HEK293T (cell line): ENCODE results near the gene OLA1.

ENCODE experiments used
- CTCF ChIA-PET: fragments of 350-600 bp; formaldehyde crosslinking; extraction: SDS; loops from one replicate; lab custom pipeline; 2021; ENCODE audit warnings: antibody characterized with exemption, inconsistent platforms; lab: Yijun Ruan, JAX
- POLR2A ChIA-PET: fragments of 350-600 bp; formaldehyde crosslinking; extraction: SDS; loops from one replicate; lab custom pipeline; 2020; ENCODE audit warnings: antibody characterized with exemption, inconsistent platforms; lab: Yijun Ruan, JAX
- DNase-seq: peaks from one replicate; pipeline ENCODE4 v3.0.0; 2012; ENCODE audit warnings: mixed read lengths; ENCODE audit errors: extremely low spot score
- ARNT ChIP-seq: fragments of 450-650 bp; IDR thresholded peaks from 2 replicates; pipeline ENCODE4 v1.6.1; 2017; ENCODE audit warnings: mild to moderate bottlenecking
- BHLHE40 ChIP-seq: fragments of 450-650 bp; IDR thresholded peaks from 2 replicates; pipeline ENCODE4 v1.6.1; 2016; ENCODE audit warnings: mild to moderate bottlenecking, moderate library complexity, borderline replicate concordance
- CTBP1 ChIP-seq: fragments of 450-650 bp; IDR thresholded peaks from 2 replicates; pipeline ENCODE4 v1.6.1; 2016; ENCODE audit warnings: borderline replicate concordance
- ELF4 ChIP-seq: fragments of 450-650 bp; IDR thresholded peaks from 2 replicates; pipeline ENCODE4 v1.6.1; 2017; ENCODE audit warnings: antibody characterized with exemption
- FOXA1 ChIP-seq: fragments of 450-650 bp; IDR thresholded peaks from 2 replicates; pipeline ENCODE4 v1.6.1; 2016; ENCODE audit warnings: mild to moderate bottlenecking
- FOXK2 ChIP-seq: fragments of 450-650 bp; IDR thresholded peaks from 2 replicates; pipeline ENCODE4 v1.6.1; 2016; ENCODE audit warnings: mild to moderate bottlenecking
- FOXM1 ChIP-seq: fragments of 450-650 bp; IDR thresholded peaks from 2 replicates; pipeline ENCODE4 v1.6.1; 2017; ENCODE audit warnings: mild to moderate bottlenecking, borderline replicate concordance
- HDGF ChIP-seq: fragments of 450-650 bp; IDR thresholded peaks from 2 replicates; pipeline ENCODE4 v1.6.1; 2017; ENCODE audit warnings: antibody characterized with exemption, borderline replicate concordance
- L3MBTL2 ChIP-seq: fragments of 450-650 bp; conservative IDR thresholded peaks from 2 replicates; pipeline ENCODE4 v1.6.1; 2016; ENCODE audit warnings: mild to moderate bottlenecking
- LEF1 ChIP-seq: fragments of 450-650 bp; IDR thresholded peaks from 2 replicates; pipeline ENCODE4 v1.6.1; 2017; ENCODE audit warnings: mild to moderate bottlenecking, borderline replicate concordance
- NFRKB ChIP-seq: fragments of 450-650 bp; IDR thresholded peaks from 2 replicates; pipeline ENCODE4 v1.6.1; 2016; ENCODE audit warnings: mild to moderate bottlenecking, moderate library complexity
- SP1 ChIP-seq: fragments of 450-650 bp; IDR thresholded peaks from 2 replicates; pipeline ENCODE4 v1.6.1; 2017
- SUZ12 ChIP-seq: fragments of 450-650 bp; IDR thresholded peaks from 2 replicates; pipeline ENCODE4 v1.6.1; 2016; ENCODE audit warnings: mild to moderate bottlenecking
- TARDBP ChIP-seq: fragments of 450-650 bp; IDR thresholded peaks from 2 replicates; pipeline ENCODE4 v1.6.1; 2016
- ZNF384 ChIP-seq: fragments of 450-650 bp; IDR thresholded peaks from 2 replicates; pipeline ENCODE4 v1.6.1; 2016
- TF ChIP-seq, protein P1 (sequence below): fragments of 450-650 bp; IDR thresholded peaks from 2 replicates; pipeline ENCODE4 v1.6.1; 2016

OLA1 gene

DNA sequence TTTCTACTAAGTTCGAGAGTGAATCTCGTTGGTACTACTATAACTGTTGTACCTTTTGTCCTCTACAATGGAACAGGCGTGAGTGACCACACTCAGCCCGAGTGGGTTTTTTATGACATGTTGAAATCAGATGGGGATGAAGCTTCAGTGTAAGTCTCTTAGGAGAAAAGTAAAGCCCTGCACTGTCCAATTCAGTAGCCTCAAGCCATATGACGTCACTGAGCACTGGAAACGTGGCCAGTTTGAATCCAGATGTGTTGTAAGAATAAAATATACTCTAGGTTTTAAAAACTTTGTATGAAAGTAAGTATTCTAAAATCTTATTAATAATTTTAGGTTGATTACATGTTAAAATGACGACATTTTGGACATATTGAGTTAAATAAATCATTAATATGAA, 181.5 kb downstream of the OLA1 start:
- CTCF ChIA-PET: no interaction called here
- no peak for DNase-seq
- no peak for TF ChIP-seq SP1
- TF ChIP-seq FOXK2: no peak
- no peak for TF ChIP-seq TARDBP
- no peak for TF ChIP-seq ARNT
- no peak for TF ChIP-seq LEF1
- TF ChIP-seq FOXA1: no peak
- TF ChIP-seq, protein P1, sequence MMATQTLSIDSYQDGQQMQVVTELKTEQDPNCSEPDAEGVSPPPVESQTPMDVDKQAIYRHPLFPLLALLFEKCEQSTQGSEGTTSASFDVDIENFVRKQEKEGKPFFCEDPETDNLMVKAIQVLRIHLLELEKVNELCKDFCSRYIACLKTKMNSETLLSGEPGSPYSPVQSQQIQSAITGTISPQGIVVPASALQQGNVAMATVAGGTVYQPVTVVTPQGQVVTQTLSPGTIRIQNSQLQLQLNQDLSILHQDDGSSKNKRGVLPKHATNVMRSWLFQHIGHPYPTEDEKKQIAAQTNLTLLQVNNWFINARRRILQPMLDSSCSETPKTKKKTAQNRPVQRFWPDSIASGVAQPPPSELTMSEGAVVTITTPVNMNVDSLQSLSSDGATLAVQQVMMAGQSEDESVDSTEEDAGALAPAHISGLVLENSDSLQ: no peak
- TF ChIP-seq L3MBTL2: no peak
- no peak for TF ChIP-seq CTBP1
- TF ChIP-seq BHLHE40: no peak
- TF ChIP-seq ZNF384: no peak
- TF ChIP-seq FOXM1: no peak
- TF ChIP-seq ELF4: no peak
- no peak for TF ChIP-seq SUZ12
- no peak for TF ChIP-seq NFRKB
- TF ChIP-seq HDGF: no peak
- POLR2A ChIA-PET: no interaction called here

DNA sequence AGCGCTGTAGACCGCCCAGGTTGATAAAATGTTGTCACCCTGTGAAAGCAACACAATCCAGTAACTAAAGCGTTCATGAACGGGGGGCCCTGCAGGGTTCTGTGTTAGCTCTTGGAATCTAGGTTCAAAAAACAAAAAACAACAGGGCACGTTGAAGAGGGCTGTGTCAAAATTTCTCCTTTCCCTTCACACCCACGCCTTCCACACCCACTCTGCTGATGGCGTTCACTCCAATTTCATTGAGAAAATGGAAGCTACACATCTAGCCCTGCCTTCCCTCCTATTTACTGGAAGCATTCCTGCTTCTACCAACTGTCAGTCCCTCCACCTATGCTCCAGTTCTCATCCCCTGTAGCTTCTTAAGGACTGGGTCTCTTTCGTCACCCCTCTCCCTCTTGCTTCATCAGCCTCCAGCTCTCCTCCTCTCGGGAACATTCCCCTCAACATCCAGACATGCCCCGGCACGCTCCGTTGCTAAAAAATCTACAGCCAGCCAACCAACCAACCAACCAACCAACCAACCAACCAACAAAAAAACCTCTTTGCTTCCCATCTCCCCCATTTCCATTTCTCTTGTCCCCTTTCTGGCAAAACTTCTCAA, 184.7 kb downstream of the OLA1 start:
- ChIA-PET POLR2A (no interaction called here), CTCF (interaction anchor here (0.7 kb wide), 1 partner anchor 12 kb away, joined by 6 read pairs; no protein-coding TSS in a partner anchor)
- TF ChIP-seq ARNT: no peak
- no peak for TF ChIP-seq BHLHE40
- no peak for TF ChIP-seq FOXK2
- TF ChIP-seq NFRKB: no peak
- TF ChIP-seq LEF1: no peak
- no peak for TF ChIP-seq FOXM1
- no peak for TF ChIP-seq FOXA1
- no peak for TF ChIP-seq HDGF
- TF ChIP-seq L3MBTL2: no peak
- TF ChIP-seq, protein P1: no peak
- TF ChIP-seq SUZ12: no peak
- no peak for TF ChIP-seq CTBP1
- TF ChIP-seq ZNF384: no peak
- no peak for DNase-seq

DNA sequence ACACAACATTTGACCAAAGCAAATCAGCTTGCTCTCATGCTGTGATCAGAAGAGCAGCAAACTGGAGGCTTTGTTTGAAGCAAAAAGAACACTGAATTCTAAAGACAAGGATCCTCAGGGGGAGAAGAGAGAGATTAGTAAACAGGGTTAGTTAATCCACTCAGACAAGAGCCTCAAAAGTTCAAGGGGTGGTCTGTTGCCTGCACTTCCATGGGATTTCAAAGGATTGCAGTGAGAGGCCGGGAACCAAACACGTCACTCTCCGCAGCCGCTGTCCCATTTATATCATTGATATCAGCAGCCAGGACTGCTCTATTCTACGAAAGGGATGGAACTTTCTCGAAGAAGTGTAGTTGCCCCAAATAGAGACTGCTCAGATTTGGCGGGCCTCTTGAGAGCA, 185.4 kb downstream of the OLA1 start:
- TF ChIP-seq ARNT (no peak), FOXK2 (no peak), L3MBTL2 (no peak), ELF4 (no peak), FOXA1 (no peak)
- TF ChIP-seq, protein P1: no peak
- no peak for DNase-seq
- ChIA-PET CTCF (no interaction called here), POLR2A (no interaction called here)

DNA sequence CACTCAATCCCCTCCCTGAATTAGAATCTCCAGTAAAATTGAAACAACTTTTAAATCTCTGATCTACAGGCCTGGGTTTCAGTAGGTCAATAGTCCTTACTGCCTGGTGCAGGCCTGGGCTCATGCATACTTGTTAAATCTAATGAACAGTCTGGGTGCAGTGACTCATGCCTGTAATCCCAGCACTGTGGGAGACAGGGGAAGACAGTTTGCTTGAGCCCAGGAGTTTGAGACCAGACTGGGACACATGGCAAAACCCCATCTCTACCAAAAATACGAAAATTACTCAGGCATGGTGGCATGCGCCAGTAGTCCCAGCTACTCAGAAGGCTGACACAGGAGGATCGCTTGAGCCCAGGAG, 188.5 kb downstream of the OLA1 start:
- DNase-seq: no peak
- ChIA-PET POLR2A (no interaction called here), CTCF (no interaction called here)
- no peak for TF ChIP-seq HDGF
- no peak for TF ChIP-seq LEF1
- no peak for TF ChIP-seq BHLHE40
- no peak for TF ChIP-seq L3MBTL2
- no peak for TF ChIP-seq ARNT
- TF ChIP-seq FOXA1: no peak

DNA sequence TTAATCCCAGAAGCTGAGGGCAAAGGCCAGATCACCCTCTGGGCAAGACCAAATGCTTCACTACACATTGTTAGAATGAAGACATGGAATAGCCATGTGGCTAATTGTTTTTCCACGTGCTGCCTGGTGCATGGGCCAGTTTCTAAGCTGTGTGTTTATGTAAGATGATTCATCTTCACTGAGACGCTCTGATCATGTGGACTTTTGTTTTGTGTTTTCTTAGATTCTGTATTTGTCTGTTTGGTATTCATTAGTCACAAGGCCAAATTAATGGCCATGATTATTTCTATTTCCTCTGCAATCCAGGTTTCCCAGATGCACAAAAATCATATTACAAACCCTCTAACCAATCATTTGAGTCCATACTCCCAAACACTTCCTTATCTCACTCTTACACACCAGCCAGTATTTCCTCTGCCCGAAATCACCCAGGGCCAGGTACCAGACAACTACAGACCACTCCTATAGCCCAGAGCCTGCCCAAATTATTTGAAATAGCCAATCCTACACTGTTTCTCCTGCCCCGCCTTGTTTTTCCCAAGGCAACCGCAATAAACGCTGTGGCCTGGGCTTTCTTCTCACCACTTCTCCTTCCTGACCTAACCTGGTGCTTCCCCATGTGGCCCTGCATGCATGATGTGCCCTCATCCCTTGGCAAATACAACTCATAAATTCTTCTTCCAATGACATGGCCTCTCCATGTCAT, 189.0 kb downstream of the OLA1 start:
- TF ChIP-seq FOXA1 (no peak), LEF1 (no peak), TARDBP (no peak), SP1 (no peak)
- ChIA-PET POLR2A (no interaction called here), CTCF (no interaction called here)
- DNase-seq: no peak

DNA sequence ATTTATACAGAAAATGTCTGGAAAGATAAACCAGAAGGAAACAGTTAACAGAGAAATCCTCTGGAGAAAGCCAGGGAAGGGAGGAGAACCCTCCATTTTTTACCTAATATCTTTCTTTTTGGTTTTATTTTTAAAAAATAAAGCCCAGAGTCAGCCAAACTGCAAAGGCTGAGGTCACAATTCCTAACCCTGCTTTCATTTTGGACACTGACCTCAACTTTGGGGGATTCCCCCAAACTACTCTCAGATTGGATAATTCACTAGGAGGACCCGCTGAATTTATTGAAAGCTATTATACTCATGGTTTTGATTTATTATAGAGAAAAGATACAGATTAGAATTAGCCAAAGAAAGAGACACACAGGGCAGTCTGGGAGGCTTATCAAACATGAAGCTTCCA, 189.9 kb downstream of the OLA1 start:
- POLR2A ChIA-PET: no interaction called here

More for the DNA sequence above, 189.9 kb downstream of the OLA1 start:
- CTCF ChIA-PET: no interaction called here
- no peak for DNase-seq
- TF ChIP-seq FOXK2 (no peak), BHLHE40 (no peak), L3MBTL2 (no peak), TARDBP (no peak), ARNT (no peak), NFRKB (no peak), FOXM1 (no peak), HDGF (no peak), ELF4 (no peak), ZNF384 (no peak), SUZ12 (no peak), CTBP1 (no peak)
- TF ChIP-seq, protein P1: no peak
